Type B pancreatic cell (in vitro differentiated cells): ENCODE measurements around the gene STUM. TPM values are rescaled to one million over a fixed set of nuclear protein-coding genes. Genes with fewer than 3 reads are reported as not detected.

ENCODE experiments used
- DNase-seq: peaks from one replicate; pipeline ENCODE4 v3.0.0; 2021; ENCODE audit warnings: mixed read lengths; ENCODE audit not compliant: unreplicated experiment; ENCODE audit errors: extremely low spot score
- H3K27ac Mint-ChIP-seq: 2 replicates; pipeline ENCODE4 v1.8.0; 2021; ENCODE audit warnings: mild to moderate bottlenecking, mixed read lengths
- H3K27me3 Mint-ChIP-seq: 2 replicates; pipeline ENCODE4 v1.8.0; 2021; ENCODE audit warnings: mixed read lengths
- H3K36me3 Mint-ChIP-seq: 2 replicates; pipeline ENCODE4 v1.8.0; 2021; ENCODE audit warnings: mixed read lengths
- H3K4me1 Mint-ChIP-seq: one replicate; pipeline ENCODE4 v1.8.0; 2021; ENCODE audit warnings: mixed read lengths; ENCODE audit not compliant: unreplicated experiment
- H3K4me3 Mint-ChIP-seq: 2 replicates; pipeline ENCODE4 v1.8.0; 2021; ENCODE audit warnings: mild to moderate bottlenecking, mixed read lengths
- H3K9me3 Mint-ChIP-seq: 2 replicates; pipeline ENCODE4 v1.8.0; 2021; ENCODE audit warnings: mixed read lengths
- CTCF ChIP-seq: fragments of 200-600 bp; sonication (generic); conservative IDR thresholded peaks from 2 replicates; pipeline ENCODE4 v1.5.0; 2021; ENCODE audit warnings: antibody characterized with exemption, mild to moderate bottlenecking
- total RNA-seq: library from RNA; stranded (reverse); gene quantifications from 2 replicates; pipeline ENCODE4 v1.2.1, GENCODE V29; 2021; ENCODE audit warnings: low replicate concordance

STUM gene
- total RNA-seq, 1 donor from 2014 or later: 2.8 TPM

- Mint-ChIP-seq H3K27ac (no peak overlapping the region), H3K36me3 (no peaks in the 10 kb centered on the region), H3K27me3 (peaks cover 77% of the 10 kb centered on the region), H3K4me1 (peaks cover 13% of the 10 kb centered on the region), H3K9me3 (no peaks in the 10 kb centered on the region), H3K4me3 (peak overlapping the region; percentile 85)
- DNase-seq: no peak
- TF ChIP-seq CTCF: no peak
Observed at GRCh38 chr1:226550672-226551041, 2.1 kb downstream of the STUM start.

- Mint-ChIP-seq H3K9me3 (no peaks in the 10 kb centered on the region), H3K4me1 (peaks cover 13% of the 10 kb centered on the region), H3K27me3 (peaks cover 73% of the 10 kb centered on the region), H3K36me3 (no peaks in the 10 kb centered on the region), H3K4me3 (no peak overlapping the region), H3K27ac (no peak overlapping the region)
- TF ChIP-seq CTCF: no peak
- no peak for DNase-seq
Observed at GRCh38 chr1:226551299-226551698, 2.7 kb downstream of the STUM start.

- H3K27me3 Mint-ChIP-seq: peaks cover 69% of the 10 kb centered on the region
Observed at GRCh38 chr1:226552061-226552460, 3.5 kb downstream of the STUM start.

GRCh38 chr1:226553266-226553923 lies 4.8 kb downstream of the STUM start:
- H3K27me3 Mint-ChIP-seq: peaks cover 64% of the 10 kb centered on the region
- TF ChIP-seq CTCF: no peak

More at GRCh38 chr1:226552061-226552460, 3.5 kb downstream of the STUM start:
- Mint-ChIP-seq H3K9me3 (no peaks in the 10 kb centered on the region), H3K4me1 (peaks cover 13% of the 10 kb centered on the region), H3K27ac (no peak overlapping the region), H3K4me3 (no peak overlapping the region), H3K36me3 (no peaks in the 10 kb centered on the region)
- DNase-seq: no peak
- TF ChIP-seq CTCF: no peak

GRCh38 chr1:226553924-226554282 lies 5.3 kb downstream of the STUM start:
- Mint-ChIP-seq H3K27ac (no peak overlapping the region), H3K27me3 (peaks cover 68% of the 10 kb centered on the region), H3K4me1 (peaks cover 13% of the 10 kb centered on the region), H3K9me3 (no peaks in the 10 kb centered on the region), H3K36me3 (no peaks in the 10 kb centered on the region), H3K4me3 (no peak overlapping the region)
- DNase-seq: no peak
- TF ChIP-seq CTCF: no peak

More at GRCh38 chr1:226553266-226553923, 4.8 kb downstream of the STUM start:
- Mint-ChIP-seq H3K4me3 (no peak overlapping the region), H3K4me1 (peaks cover 13% of the 10 kb centered on the region), H3K9me3 (no peaks in the 10 kb centered on the region), H3K27ac (no peak overlapping the region), H3K36me3 (no peaks in the 10 kb centered on the region)
- no peak for DNase-seq
